Motor neuron (in vitro differentiated cells): ENCODE measurements around the gene TMPRSS11A. TPM values are rescaled to one million over a fixed set of nuclear protein-coding genes. Genes with fewer than 3 reads are reported as not detected.
A peak's percentile ranks its signal among the peaks of the same experiment; 100 is the strongest.

Experiments
- ATAC-seq, 8 experiments: fragments of 200-7000 bp; cut with Tn5 transposase; replicated peaks in 6 of 8; 2 replicates each; pipeline ENCODE4 v1.8.0; 2021; ENCODE audit warnings: mild to moderate bottlenecking in 8 of 8, moderate library complexity in 8 of 8
- H3K27ac ChIP-seq, 2 donors: fragments of 250-450 bp; sonication (Bioruptor Pico); 2 replicates each; pipeline ENCODE4 v1.9.0; 2021; ENCODE audit warnings: antibody characterized with exemption in 2 of 2, mild to moderate bottlenecking in 2 of 2, moderate library complexity in 1 of 2
- H3K4me1 ChIP-seq, 2 donors: fragments of 250-450 bp; sonication (Bioruptor Pico); replicated peaks in 1 of 2; 2 replicates each; pipeline ENCODE4 v1.6.1; 2021; ENCODE audit warnings: antibody characterized with exemption in 2 of 2, mild to moderate bottlenecking in 2 of 2, moderate library complexity in 1 of 2
- H3K4me3 ChIP-seq, 5 donors: fragments of 250-450 bp; sonication (Bioruptor Pico); 2 replicates each; pipeline ENCODE4 v1.9.0; 2021; ENCODE audit warnings: antibody characterized with exemption in 5 of 5, mild to moderate bottlenecking in 5 of 5, moderate library complexity in 4 of 5
- WGBS, 10 experiments: fragments of 450-650 bp; shearing (Covaris generic); methylation state at CpG; one replicate each; pipeline ENCODE4 v1.0.0; 2022; 5-methylcytosine and 5-hydroxymethylcytosine counted together
- in situ Hi-C, 9 experiments: fragments of 400-800 bp; cut with MboI; loops; one replicate each; pipeline ENCODE4 v1.15.0; 2021; ENCODE audit warnings: low sequenced_read_pairs in 9 of 9, low pct_unique_long_range_greater_than_20kb in 2 of 9; ENCODE audit not compliant: unreplicated experiment in 9 of 9
- total RNA-seq, 8 experiments: library from RNA; unstranded; fragments of 300-600 nt; gene quantifications; 2 replicates each; pipeline versions ENCODE4 v1.2.3 to v1.2.4, GENCODE V29; 2022

Gene TMPRSS11A
- under 1 TPM in 7 of 8 experiments, not detected in 1; 0.10 to 0.78 (median 0.40) TPM for total RNA-seq

- in situ Hi-C loops = no loop called here
- Histone ChIP-seq H3K4me1 (no peaks in the 10 kb centered on the region), H3K27ac (no peak within 1 kb of the TSS), H3K4me3 (no peak within 1 kb of the TSS)
- ATAC-seq = no peak
- WGBS, 10 experiments = 0 to 100% (median 31%) methylated on average over 1 to 2 of the region's 2 CpGs; no CpG with 5 or more reads in 1 of the 10 experiments
Observed at GRCh38 chr4:67963356-67963755, at the start of gene TMPRSS11A. TMPRSS11A (minus strand) TSS chr4:67963493; CDS start chr4:67963393, 100 bp downstream.

DNA sequence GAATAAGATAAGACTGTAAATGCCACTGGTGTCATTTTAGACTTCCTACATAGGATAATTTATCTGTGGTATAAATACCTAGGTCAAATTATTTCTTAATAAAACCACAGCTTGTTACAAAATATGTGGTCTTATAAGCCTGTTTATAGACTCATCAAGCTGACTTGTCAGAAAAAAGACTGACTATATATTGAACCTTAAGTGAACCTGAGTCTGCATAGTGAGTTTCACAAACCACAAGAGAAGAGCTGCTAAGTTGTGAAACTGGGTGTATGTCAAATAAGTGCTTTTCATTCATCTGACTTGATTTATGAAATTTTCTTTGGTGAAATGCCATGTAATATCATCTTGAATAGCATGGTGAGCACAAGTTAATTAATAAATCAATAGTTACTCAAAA is 48.4 kb upstream of the TMPRSS11A start:
- in situ Hi-C loops = no loop called here
- Histone ChIP-seq H3K4me3 (no peak overlapping the region), H3K4me1 (no peaks in the 10 kb centered on the region), H3K27ac (no peak overlapping the region)
- no peak for ATAC-seq

DNA sequence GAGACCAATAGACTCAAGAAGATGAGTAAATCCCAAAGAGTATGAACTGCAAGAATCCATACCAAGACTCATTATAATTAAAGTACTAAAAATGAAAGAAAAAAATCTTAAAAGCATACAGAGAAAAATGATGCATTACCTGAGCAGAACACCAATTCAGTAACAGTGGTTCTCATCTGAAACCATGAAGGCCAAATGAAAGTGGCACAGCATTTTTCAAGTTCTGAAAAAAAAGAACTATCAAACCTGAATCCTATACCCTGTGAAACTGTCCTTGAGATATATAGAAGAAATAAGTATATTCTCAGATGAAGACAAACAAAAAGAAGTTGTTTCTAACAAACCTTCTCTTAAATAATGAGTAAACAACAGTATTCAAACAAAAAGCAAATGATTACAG is 39.6 kb upstream of the TMPRSS11A start:
- no peaks in the 10 kb centered on the region for H3K4me1 ChIP-seq
- in situ Hi-C loops = no loop called here

DNA sequence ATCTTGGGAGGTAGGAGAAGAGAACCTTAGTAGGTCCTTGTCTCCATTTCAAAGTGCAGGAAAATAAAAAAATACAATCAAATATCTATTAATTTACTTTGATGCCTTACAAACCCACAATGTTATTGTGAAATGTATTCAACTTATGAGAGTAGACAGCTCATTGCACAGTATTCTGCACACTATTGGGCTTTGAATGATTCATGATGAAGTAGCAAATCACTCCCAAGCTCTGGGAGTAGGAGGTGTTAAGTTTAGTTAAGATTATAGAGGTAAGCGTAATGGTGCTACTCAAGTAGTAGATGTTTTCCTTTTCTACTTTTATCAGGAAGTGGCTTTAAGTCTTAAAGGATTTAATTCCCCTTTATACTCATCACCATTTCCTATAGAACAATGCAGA is 32.8 kb upstream of the TMPRSS11A start:
- in situ Hi-C loops = loop anchor here in 2 of 9 experiments (25.0 kb wide), 1 partner anchor 166 kb away; no protein-coding TSS in a partner anchor
- ATAC-seq = no peak
- H3K4me3 ChIP-seq = no peak overlapping the region
- H3K27ac ChIP-seq = no peak overlapping the region
- no peaks in the 10 kb centered on the region for H3K4me1 ChIP-seq
- 40 to 100% (median 80%) methylated on average over 1 of the region's 1 CpG; no CpG with 5 or more reads in 2 of the 10 experiments for WGBS, 10 experiments

More for the DNA sequence above, 39.6 kb upstream of the TMPRSS11A start:
- no peak for ATAC-seq
- no peak overlapping the region for H3K4me3 ChIP-seq
- H3K27ac ChIP-seq = no peak overlapping the region

DNA sequence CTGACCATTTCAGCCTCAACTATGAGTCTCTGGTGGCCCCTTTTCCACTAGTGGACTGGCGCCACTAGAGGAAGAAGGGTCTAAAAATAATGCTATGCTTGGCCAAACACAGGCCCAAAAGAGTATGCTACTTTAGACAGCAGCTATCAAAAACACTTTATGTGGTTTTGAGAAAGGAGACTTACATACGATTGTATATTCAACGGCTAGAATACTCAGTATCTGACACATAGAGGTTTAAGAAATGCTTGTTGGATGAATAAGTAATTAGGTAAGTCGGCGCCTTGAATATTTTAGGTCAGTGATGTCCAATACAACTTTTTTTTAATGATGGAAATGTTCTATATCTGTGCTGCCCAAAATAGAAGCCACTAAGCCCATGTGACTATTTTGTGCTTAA is 25.7 kb upstream of the TMPRSS11A start:
- WGBS, 10 experiments = 26 to 100% (median 89%) methylated on average over 1 to 5 of the region's 5 CpGs
- H3K4me3 ChIP-seq = no peak overlapping the region

GRCh38 chr4:67983333-67983732 is 20.0 kb upstream of the TMPRSS11A start:
- ATAC-seq = no peak
- in situ Hi-C loops = loop anchor here in 3 of 9 experiments (10.0 to 25.0 kb wide), 2 partner anchors 179 to 181 kb away; no protein-coding TSS in a partner anchor
- no peaks in the 10 kb centered on the region for H3K4me1 ChIP-seq
- no peak overlapping the region for H3K27ac ChIP-seq
- H3K4me3 ChIP-seq = no peak overlapping the region
- 0 to 90% (median 0%) methylated on average over 1 of the region's 2 CpGs; no CpG with 5 or more reads in 3 of the 10 experiments for WGBS, 10 experiments

More for the DNA sequence above, 25.7 kb upstream of the TMPRSS11A start:
- no peak overlapping the region for H3K27ac ChIP-seq
- in situ Hi-C loops = loop anchor here in 3 of 9 experiments (10.0 to 25.0 kb wide), 2 partner anchors 173 to 176 kb away; no protein-coding TSS in a partner anchor
- no peaks in the 10 kb centered on the region for H3K4me1 ChIP-seq
- no peak for ATAC-seq

- Histone ChIP-seq H3K27ac (no peak overlapping the region), H3K4me3 (no peak overlapping the region), H3K4me1 (no peaks in the 10 kb centered on the region)
- in situ Hi-C loops = loop anchor here in 3 of 9 experiments (10.0 to 25.0 kb wide), 2 partner anchors 182 to 184 kb away; no protein-coding TSS in a partner anchor
- ATAC-seq = no peak
- 0 to 94% (median 74%) methylated on average over 1 to 6 of the region's 6 CpGs for WGBS, 10 experiments
Observed at GRCh38 chr4:67980512-67980911, 17.2 kb upstream of the TMPRSS11A start.

- in situ Hi-C loops = no loop called here
- Histone ChIP-seq H3K4me1 (no peaks in the 10 kb centered on the region), H3K4me3 (no peak overlapping the region), H3K27ac (no peak overlapping the region)
- no peak for ATAC-seq
- WGBS, 10 experiments = 0 to 100% (median 44%) methylated on average over 1 of the region's 1 CpG; no CpG with 5 or more reads in 2 of the 10 experiments
Observed at GRCh38 chr4:67973608-67974007, 10.3 kb upstream of the TMPRSS11A start.

- Histone ChIP-seq H3K4me3 (no peak overlapping the region), H3K4me1 (no peaks in the 10 kb centered on the region), H3K27ac (no peak overlapping the region)
- ATAC-seq = no peak
- in situ Hi-C loops = no loop called here
Observed at GRCh38 chr4:67954890-67955289, 8.4 kb downstream of the TMPRSS11A start.

GRCh38 chr4:67941074-67941473 is 22.2 kb downstream of the TMPRSS11A start:
- 8 to 80% (median 52%) methylated on average over 1 to 3 of the region's 3 CpGs; no CpG with 5 or more reads in 1 of the 10 experiments for WGBS, 10 experiments
- no peak for ATAC-seq
- in situ Hi-C loops = no loop called here
- Histone ChIP-seq H3K4me1 (no peaks in the 10 kb centered on the region), H3K27ac (no peak overlapping the region), H3K4me3 (no peak overlapping the region)

- in situ Hi-C loops = no loop called here
Observed at GRCh38 chr4:67940506-67940905, 22.8 kb downstream of the TMPRSS11A start.

DNA sequence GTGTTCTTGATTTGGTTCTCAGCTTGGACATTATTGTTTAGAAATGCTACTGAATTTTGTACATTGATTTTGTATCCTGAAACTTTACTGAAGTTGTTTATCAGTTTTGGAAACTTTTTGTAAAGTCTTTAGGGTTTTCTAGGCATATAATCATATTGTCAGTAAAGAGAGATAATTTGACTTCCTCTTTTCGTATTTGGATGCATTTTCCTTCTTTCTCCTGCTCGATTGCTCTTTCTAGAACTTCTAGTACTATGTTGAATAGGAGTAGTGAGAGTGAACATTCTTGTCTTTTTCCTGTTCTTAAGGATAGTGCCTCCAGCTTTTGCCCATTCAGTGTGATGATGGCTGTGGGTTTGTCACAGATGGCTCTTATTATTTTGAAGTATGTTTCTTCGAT is 24.1 kb downstream of the TMPRSS11A start:
- Histone ChIP-seq H3K27ac (no peak overlapping the region), H3K4me1 (peaks cover 0 to 6% of the 10 kb centered on the region in 2 donors), H3K4me3 (no peak overlapping the region)
- ATAC-seq = no peak
- 0 to 90% (median 79%) methylated on average over 1 to 3 of the region's 3 CpGs; no CpG with 5 or more reads in 1 of the 10 experiments for WGBS, 10 experiments
- in situ Hi-C loops = no loop called here

More at GRCh38 chr4:67940506-67940905, 22.8 kb downstream of the TMPRSS11A start:
- no peak overlapping the region for H3K27ac ChIP-seq
- H3K4me1 ChIP-seq = no peaks in the 10 kb centered on the region
- ATAC-seq = peak in 2 of 8 experiments; percentile 64 to 86
- WGBS, 10 experiments = 25 to 100% (median 81%) methylated on average over 1 to 2 of the region's 2 CpGs
- no peak overlapping the region for H3K4me3 ChIP-seq

DNA sequence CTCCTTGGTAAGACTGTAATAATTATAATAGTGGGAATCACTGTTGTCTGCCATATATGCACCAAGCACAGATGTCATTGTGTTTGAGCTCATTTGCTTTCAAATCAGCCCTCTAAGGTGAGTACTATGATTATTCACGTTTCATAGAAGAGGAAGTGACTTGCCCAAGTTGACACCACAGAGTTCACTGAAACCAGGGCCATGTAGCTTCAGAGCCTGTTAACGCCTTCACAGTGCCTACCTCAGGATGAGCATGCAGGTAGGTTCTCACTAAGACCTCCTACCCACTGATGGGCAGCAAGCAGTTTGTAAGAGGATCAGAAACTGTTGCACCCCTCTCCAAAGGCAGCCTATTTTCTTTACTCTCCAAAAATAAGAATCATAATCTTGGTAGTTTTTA is 27.4 kb downstream of the TMPRSS11A start:
- ATAC-seq = no peak
- in situ Hi-C loops = no loop called here
- H3K4me1 ChIP-seq = peaks cover 0 to 6% of the 10 kb centered on the region in 2 donors
- 0 to 100% (median 7%) methylated on average over 1 to 2 of the region's 2 CpGs; no CpG with 5 or more reads in 4 of the 10 experiments for WGBS, 10 experiments
- H3K27ac ChIP-seq = no peak overlapping the region
- no peak overlapping the region for H3K4me3 ChIP-seq

DNA sequence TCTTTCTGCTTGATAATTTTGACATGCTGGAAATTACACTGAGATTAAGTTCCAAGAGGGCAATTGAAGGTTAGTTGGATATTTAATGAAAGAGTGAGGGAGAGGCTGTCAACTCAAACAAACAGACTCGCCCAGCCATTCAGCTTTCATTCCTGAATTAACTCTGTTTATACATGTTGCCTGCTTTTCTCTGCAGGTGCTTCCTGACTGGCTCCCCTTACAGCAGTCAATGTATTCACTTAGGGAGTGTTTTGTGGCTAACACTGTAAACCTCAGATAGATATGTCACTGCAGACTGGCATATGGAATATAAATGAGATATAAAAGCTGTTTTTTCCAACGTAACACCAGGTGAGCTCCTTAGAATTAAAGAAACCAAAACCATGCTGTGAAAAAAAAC is 28.7 kb downstream of the TMPRSS11A start:
- in situ Hi-C loops = no loop called here
- Histone ChIP-seq H3K4me3 (no peak overlapping the region), H3K4me1 (peaks cover 0 to 6% of the 10 kb centered on the region in 2 donors), H3K27ac (no peak overlapping the region)
- 0 to 83% (median 48%) methylated on average over 1 to 2 of the region's 2 CpGs; no CpG with 5 or more reads in 2 of the 10 experiments for WGBS, 10 experiments
- peak in 3 of 8 experiments; percentile 24 to 80 (median 75) for ATAC-seq
